GM12801 (cell line): ENCODE data around the gene SEBOX.

Experiments
- TF ChIP-seq, protein P1 (sequence below): IDR thresholded peaks from one replicate; pipeline ENCODE4 v1.5.1; 2011; ENCODE audit warnings: control low read depth; ENCODE audit not compliant: insufficient read length; ENCODE audit errors: extremely low read depth

The SEBOX gene

DNA sequence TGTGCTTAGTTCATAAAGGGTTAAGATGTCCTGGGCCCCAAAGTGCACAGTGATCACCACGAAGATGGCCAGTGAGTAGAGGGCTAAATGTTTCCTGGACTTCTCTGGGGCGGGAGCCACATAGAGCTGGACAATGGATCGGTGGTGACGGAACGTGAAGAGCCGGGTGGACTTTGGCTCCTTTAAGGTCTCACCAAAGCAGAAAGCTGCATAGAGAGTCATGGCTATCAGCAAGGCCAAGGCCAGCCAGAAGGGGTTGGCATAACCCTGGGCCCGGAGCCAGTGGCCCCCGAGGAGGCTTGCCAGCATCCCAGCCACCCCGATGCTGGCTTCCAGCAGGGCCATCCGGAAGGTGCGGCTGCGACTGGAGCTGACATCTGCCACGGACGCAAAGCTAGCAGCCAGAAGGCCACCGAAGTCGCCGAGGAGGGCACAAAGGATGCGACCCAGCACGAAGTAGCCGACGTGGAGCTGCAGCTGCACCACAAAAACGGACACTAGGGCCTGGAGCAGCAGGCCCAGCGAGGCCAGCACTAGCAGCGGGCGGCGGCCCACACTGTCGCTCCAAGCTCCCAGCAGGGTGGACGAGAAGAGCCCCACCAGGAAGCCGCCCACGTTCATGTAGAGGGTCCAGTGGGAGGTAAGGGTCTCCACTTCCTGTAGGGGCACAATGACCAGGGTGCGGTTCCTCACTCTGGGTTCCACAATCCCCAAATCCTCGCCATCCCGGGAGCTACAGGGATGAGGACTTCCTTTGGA lies 40.0 kb upstream of the SEBOX start:
- TF ChIP-seq, protein P1, sequence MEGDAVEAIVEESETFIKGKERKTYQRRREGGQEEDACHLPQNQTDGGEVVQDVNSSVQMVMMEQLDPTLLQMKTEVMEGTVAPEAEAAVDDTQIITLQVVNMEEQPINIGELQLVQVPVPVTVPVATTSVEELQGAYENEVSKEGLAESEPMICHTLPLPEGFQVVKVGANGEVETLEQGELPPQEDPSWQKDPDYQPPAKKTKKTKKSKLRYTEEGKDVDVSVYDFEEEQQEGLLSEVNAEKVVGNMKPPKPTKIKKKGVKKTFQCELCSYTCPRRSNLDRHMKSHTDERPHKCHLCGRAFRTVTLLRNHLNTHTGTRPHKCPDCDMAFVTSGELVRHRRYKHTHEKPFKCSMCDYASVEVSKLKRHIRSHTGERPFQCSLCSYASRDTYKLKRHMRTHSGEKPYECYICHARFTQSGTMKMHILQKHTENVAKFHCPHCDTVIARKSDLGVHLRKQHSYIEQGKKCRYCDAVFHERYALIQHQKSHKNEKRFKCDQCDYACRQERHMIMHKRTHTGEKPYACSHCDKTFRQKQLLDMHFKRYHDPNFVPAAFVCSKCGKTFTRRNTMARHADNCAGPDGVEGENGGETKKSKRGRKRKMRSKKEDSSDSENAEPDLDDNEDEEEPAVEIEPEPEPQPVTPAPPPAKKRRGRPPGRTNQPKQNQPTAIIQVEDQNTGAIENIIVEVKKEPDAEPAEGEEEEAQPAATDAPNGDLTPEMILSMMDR, result no peak

DNA sequence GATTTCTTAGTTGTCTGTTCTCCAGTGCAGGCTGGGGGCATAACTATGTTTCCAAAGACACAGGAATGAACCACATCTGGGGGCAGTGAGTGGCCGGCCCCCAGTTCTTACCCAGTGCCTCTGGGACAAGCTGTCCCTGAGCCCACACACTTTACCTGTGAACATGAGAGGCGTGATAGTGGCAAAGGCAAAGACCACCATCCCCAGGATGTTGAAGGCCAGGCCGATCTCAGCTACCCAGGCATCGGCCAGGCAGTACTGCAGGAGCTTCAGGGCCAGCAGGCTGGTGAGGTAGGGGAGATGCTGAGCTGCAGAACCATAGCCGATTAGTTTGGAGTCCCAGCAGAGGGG lies 39.4 kb upstream of the SEBOX start:
- TF ChIP-seq, protein P1, result no peak

DNA sequence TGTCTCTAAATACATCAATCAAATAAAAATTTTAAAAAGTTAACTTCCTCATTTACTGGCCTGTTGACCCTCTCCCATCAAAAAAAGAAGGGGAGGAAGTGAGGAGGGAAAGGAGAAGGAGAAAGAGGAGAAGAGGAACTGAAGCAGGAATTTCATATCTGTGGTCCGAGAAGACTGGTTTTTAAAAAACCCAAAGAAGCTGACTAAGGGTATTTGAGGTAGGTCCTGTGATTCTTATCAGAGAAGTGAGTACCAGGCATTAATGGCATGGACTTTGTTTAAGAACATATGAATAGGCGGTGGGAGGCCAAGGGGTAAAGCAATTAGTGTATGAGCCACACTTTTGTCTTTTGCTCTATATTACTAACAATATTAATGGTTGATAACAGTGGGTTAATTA lies 39.0 kb upstream of the SEBOX start:
- TF ChIP-seq, protein P1, result no peak

DNA sequence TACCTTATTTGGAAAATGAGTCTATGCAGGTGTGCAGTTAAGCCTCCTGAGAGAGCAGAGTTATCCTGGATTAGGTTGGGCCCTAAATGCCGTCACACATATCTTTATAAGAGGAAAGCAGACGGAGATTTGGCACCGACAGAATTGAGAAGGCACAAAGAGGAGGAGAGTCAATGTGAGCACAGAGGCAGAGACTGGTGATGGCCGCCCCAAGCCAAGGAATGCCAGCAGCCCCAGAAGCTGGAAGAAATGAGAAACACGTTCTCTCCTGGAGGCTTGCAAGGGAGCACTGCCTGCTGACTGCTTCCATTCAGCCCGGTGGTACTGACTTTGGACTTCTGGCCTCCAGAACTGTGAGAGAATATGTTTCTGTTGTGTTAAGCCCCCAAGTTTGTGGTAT lies 37.8 kb upstream of the SEBOX start:
- TF ChIP-seq, protein P1, result no peak

DNA sequence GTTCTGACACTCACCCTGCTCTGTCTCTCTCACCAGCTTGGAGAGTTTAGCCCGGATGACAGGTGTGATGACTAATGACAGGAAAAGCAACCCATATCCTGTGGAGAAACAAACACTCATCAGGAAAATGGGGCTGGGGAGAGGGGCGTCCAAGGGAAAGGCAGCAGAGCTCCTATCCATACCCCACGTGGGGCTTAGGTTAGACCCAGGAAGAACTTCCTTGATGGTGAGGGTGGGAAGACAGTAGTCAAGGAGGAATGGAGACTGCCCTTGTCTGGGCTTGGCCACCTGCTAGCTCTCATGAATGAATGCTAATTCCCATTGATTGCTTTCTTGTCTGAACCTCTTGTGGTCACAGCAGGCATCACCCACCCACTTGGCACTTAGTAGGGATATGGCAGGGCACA lies 37.2 kb upstream of the SEBOX start:
- TF ChIP-seq, protein P1, result no peak

DNA sequence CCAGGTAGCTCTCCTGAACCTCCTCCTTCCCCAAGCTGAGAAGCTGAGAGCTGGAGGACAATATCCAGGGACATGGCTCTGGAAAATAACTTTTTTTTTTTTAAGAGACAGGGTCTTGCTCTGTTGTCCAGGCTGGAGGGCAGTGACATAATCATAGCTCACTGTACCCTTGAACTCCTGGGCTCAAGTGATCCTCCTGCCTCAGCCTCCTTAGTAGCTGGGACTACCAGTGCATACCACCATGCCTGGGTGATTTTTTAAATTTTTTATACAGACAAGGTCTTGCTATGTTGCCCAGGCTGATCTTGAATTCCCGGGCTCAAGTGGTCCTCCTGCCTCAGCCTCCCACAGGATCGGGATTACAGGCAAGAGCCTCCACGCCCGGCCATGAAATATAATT lies 34.8 kb upstream of the SEBOX start:
- TF ChIP-seq, protein P1, result no peak

DNA sequence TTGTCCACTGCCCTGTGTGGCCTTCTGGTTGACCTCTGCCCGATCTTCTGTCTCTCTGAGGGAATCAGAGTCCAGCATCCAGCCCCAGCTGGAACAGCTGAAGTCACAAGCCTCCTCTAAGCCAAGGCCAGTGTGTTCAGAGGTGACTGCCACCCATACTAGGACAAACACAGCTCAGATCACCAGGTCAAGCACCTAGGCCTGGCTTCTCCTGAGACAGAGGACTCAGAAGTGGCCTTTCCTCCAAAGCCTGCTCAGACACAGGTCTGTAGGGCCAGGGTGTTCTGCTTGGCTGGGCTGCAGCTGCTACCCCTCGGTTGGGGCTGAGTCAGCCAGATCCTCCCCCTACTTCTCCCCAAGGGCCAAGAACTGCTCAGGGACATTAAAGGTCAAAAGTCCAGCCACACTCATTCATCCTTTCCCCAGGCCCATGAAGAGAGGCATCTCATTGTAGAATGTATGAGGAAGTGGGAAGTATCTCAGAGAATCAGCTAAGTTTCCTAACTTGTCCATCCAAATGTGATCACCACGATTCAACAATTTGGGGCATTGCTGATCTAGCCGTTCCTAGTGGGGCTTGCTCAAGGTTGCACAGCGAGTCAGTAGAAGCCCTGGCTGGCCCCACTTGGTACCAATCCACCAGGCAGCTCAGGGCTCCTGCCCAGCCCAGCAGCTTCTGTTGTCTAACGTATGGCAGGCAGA lies 33.4 kb upstream of the SEBOX start:
- TF ChIP-seq, protein P1, result no peak
